Measurements from ENCODE around the gene USP13. TPM values are rescaled to one million over a fixed set of nuclear protein-coding genes. Genes with fewer than 3 reads are reported as not detected.

Gene USP13
- total and polyA plus RNA-seq, 2 of the 4 experiments (the other 2 are of a cell fraction), result 9.2 to 18.1 TPM

- Histone ChIP-seq H3K9me3 (ENCODE audit: control insufficient read depth, insufficient read depth, low read length) (no peaks in the 10 kb centered on the region), H3K27me3 (ENCODE audit: control insufficient read depth, insufficient read depth, low read length) (no peaks in the 10 kb centered on the region), H3K4me1 (ENCODE audit: control insufficient read depth, insufficient read depth, low read length) (peaks cover 13% of the 10 kb centered on the region), H3K18ac (ENCODE audit: low read depth, low read length) (no peak overlapping the region), H2AK9ac (replicated peaks; ENCODE audit: low read depth, low read length, poor library complexity) (no peak overlapping the region), H2BK120ac (ENCODE audit: low read depth, low read length) (no peak overlapping the region), H3K9ac (ENCODE audit: low read depth, low read length) (no peak overlapping the region), H3K36me3 (ENCODE audit: control insufficient read depth, insufficient read depth, low read length) (peaks cover 6% of the 10 kb centered on the region; the same call in 1 of the 2 replicates), H3K14ac (replicated peaks; ENCODE audit: low read depth, low read length) (no peak overlapping the region), H2BK5ac (ENCODE audit: low read depth, low read length, poor library complexity, severe bottlenecking) (no peak overlapping the region), H2AFZ (replicated peaks; ENCODE audit: low read length, poor library complexity) (no peak overlapping the region), H3K79me1 (ENCODE audit: low read depth in 1 of 2, low read length in 2 of 2) (peaks cover 20 to 47% of the 10 kb centered on the region in 2 experiments), H4K8ac (ENCODE audit: low read depth in 2 of 2, low read length in 2 of 2) (no peak overlapping the region), H3K23ac (ENCODE audit: low read depth, low read length) (no peak overlapping the region), H4K20me1 (ENCODE audit: insufficient read depth, low read length) (no peaks in the 10 kb centered on the region), H2BK15ac (ENCODE audit: low read depth, low read length) (no peak overlapping the region), H3K4me2 (ENCODE audit: low read depth, low read length) (no peak overlapping the region), H2BK20ac (ENCODE audit: low read depth, low read length) (no peak overlapping the region), H4K5ac (ENCODE audit: low read depth, low read length) (no peak overlapping the region), H3K56ac (ENCODE audit: extremely low read depth, insufficient read depth, low read length) (no peak overlapping the region), H3K27ac (ENCODE audit: insufficient read depth, low read length) (no peak overlapping the region), H3K9me1 (ENCODE audit: insufficient read depth, low read length) (peaks cover 10% of the 10 kb centered on the region; the same call in 1 of the 2 replicates), H4K91ac (ENCODE audit: insufficient read depth, low read depth, low read length) (no peak overlapping the region), H3K4me3 (ENCODE audit: insufficient read depth, low read depth, low read length) (no peak overlapping the region), H3K4ac (ENCODE audit: low read depth, low read length) (no peak overlapping the region), H2AK5ac (ENCODE audit: low read depth, low read length) (no peak overlapping the region)
- DNase-seq, result no peak
- no peak for TF ChIP-seq NFE2L2 (IDR thresholded peaks at IDR 0.05; ENCODE audit: low read depth, low read length)
- TF ChIP-seq MAZ (IDR thresholded peaks at IDR 0.05; ENCODE audit: borderline replicate concordance, low read depth, low read length), result no peak
- TF ChIP-seq SMC3 (IDR thresholded peaks at IDR 0.05; ENCODE audit: low read depth, low read length), result no peak
- TF ChIP-seq, protein P1, sequence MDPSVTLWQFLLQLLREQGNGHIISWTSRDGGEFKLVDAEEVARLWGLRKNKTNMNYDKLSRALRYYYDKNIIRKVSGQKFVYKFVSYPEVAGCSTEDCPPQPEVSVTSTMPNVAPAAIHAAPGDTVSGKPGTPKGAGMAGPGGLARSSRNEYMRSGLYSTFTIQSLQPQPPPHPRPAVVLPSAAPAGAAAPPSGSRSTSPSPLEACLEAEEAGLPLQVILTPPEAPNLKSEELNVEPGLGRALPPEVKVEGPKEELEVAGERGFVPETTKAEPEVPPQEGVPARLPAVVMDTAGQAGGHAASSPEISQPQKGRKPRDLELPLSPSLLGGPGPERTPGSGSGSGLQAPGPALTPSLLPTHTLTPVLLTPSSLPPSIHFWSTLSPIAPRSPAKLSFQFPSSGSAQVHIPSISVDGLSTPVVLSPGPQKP (IDR thresholded peaks at IDR 0.05; ENCODE audit: borderline replicate concordance, low read depth, low read length), result no peak
- TF ChIP-seq RAD21 (IDR thresholded peaks at IDR 0.05; ENCODE audit: low read length), result no peak
- TF ChIP-seq BHLHE40 (IDR thresholded peaks at IDR 0.05; ENCODE audit: low read depth, low read length), result no peak
- no peak for TF ChIP-seq FOS (IDR thresholded peaks at IDR 0.05; ENCODE audit: low read depth, low read length)
- TF ChIP-seq POLR2A (IDR thresholded peaks at IDR 0.05; ENCODE audit: low read depth, low read length), result no peak
- no peak for TF ChIP-seq RFX5 (IDR thresholded peaks at IDR 0.05; ENCODE audit: low read depth, low read length)
- TF ChIP-seq, protein P2, sequence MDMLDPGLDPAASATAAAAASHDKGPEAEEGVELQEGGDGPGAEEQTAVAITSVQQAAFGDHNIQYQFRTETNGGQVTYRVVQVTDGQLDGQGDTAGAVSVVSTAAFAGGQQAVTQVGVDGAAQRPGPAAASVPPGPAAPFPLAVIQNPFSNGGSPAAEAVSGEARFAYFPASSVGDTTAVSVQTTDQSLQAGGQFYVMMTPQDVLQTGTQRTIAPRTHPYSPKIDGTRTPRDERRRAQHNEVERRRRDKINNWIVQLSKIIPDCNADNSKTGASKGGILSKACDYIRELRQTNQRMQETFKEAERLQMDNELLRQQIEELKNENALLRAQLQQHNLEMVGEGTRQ (IDR thresholded peaks at IDR 0.05; ENCODE audit: low read depth, low read length), result no peak
- TF ChIP-seq CTCF (conservative IDR thresholded peaks at IDR 0.05; ENCODE audit: low read depth, low read length), result no peak
- TF ChIP-seq CHD1 (IDR thresholded peaks at IDR 0.05; ENCODE audit: low read depth, low read length), result no peak
- TF ChIP-seq MAFK (IDR thresholded peaks at IDR 0.05; ENCODE audit: low read depth, low read length), result no peak
- no peak for TF ChIP-seq MXI1 (IDR thresholded peaks at IDR 0.05; ENCODE audit: borderline replicate concordance, low read depth, low read length)
- no peak for TF ChIP-seq CEBPB (IDR thresholded peaks at IDR 0.05; ENCODE audit: low read depth, low read length)
- TF ChIP-seq RCOR1 (IDR thresholded peaks at IDR 0.05; ENCODE audit: insufficient replicate concordance, low read length), result no peak
- ATAC-seq (ENCODE audit: low read depth), result no peak
- ChIA-PET CTCF (no interaction called here), POLR2A (ENCODE audit: unreplicated experiment) (no interaction called here)
- dilution Hi-C loops (cut with HindIII; ENCODE audit: low sequenced_read_pairs, unreplicated experiment) (no loop called here), intact Hi-C loops (cut with micrococcal nuclease) (loop anchor here (5.0 kb wide), 1 partner anchor 58 kb away; the partner anchor contains the start of gene USP13), in situ Hi-C loops (cut with MboI; ENCODE audit: low sequenced_read_pairs) (no loop called here)
- no TSS peak for BruUV-seq (replicated peaks)
- WGBS, 2 experiments (ENCODE audit: extremely low coverage in 2 of 2, insufficient read length in 1 of 2), result no CpG with 5 or more reads among the region's 5 CpGs
Measured at GRCh38 chr3:179710079-179710478, 57.2 kb downstream of the USP13 start.
